ENCODE results near the gene LRCH4. TPM values are rescaled to one million over a fixed set of nuclear protein-coding genes. Genes with fewer than 3 reads are reported as not detected.
A peak's percentile ranks its signal among the peaks of the same experiment; 100 is the strongest.

LRCH4 gene
- total and polyA plus RNA-seq, 9 of the 15 experiments (the other 6 are each of a cell fraction or from before 2014, with no cell fraction given) = 0.06 to 63.3 (median 15.0) TPM

- TF ChIP-seq CCNT2 (IDR thresholded peaks at IDR 0.05; ENCODE audit: borderline replicate concordance, extremely low read depth, insufficient read length, low read depth, low read length) (no peak), ZBTB33 (CRISPR knock-in tag; IDR thresholded peaks at IDR 0.05) (no peak), STAT5A (IDR thresholded peaks at IDR 0.05; ENCODE audit: borderline replicate concordance, low read length) (peak; percentile 52), CSDE1 (IDR thresholded peaks at IDR 0.05) (no peak), RAD21 (CRISPR knock-in tag; conservative IDR thresholded peaks at IDR 0.05 in 1 of 2, IDR thresholded peaks at IDR 0.05 in 1 of 2) (0 out of 4 replicates have a peak, but pooled peaks of 1 of the 2 experiments have one; percentile 8), ZBTB5 (IDR thresholded peaks at IDR 0.05) (no peak), HMBOX1 (IDR thresholded peaks at IDR 0.05) (no peak), XRCC5 (IDR thresholded peaks at IDR 0.05; ENCODE audit: low read depth, low read length) (no peak), SIN3A (IDR thresholded peaks at IDR 0.05; ENCODE audit: borderline replicate concordance in 2 of 2, control insufficient read depth in 1 of 2, low read depth in 2 of 2, low read length in 2 of 2) (no peak), PHF8 (IDR thresholded peaks at IDR 0.05; ENCODE audit: borderline replicate concordance, low read length) (no peak), RFX7 (CRISPR knock-in tag; IDR thresholded peaks at IDR 0.05) (no peak), EP400 (IDR thresholded peaks at IDR 0.05) (no peak; the same call in 1 of the 2 replicates), ZBTB2 (IDR thresholded peaks at IDR 0.05) (no peak), ATF3 (IDR thresholded peaks at IDR 0.05) (no peak), ATF3 (CRISPR knock-in tag; conservative IDR thresholded peaks at IDR 0.05) (no peak), ARID1B (IDR thresholded peaks at IDR 0.05) (no peak; the same call in 1 of the 2 replicates), HMG20A (CRISPR knock-in tag; conservative IDR thresholded peaks at IDR 0.05) (no peak), SNRNP70 (optimal IDR thresholded peaks at IDR 0.05; ENCODE audit: low read depth, low read length) (no peak), E2F5 (CRISPR knock-in tag; IDR thresholded peaks at IDR 0.05) (no peak), MTF1 (CRISPR knock-in tag; IDR thresholded peaks at IDR 0.05; ENCODE audit: borderline replicate concordance) (no peak)
Observed at GRCh38 chr7:100547872-100548271, 38.1 kb downstream of the LRCH4 start (continued).

Data from K562 (cell line).